CD4-positive, alpha-beta T cell treated with Interleukin-4 for 4 hours (primary cell): ENCODE data around the gene REV1.

ENCODE experiments used
- DNase-seq: peaks from one replicate; pipeline ENCODE4 v3.0.0-alpha.2; 2020

Gene REV1

DNA sequence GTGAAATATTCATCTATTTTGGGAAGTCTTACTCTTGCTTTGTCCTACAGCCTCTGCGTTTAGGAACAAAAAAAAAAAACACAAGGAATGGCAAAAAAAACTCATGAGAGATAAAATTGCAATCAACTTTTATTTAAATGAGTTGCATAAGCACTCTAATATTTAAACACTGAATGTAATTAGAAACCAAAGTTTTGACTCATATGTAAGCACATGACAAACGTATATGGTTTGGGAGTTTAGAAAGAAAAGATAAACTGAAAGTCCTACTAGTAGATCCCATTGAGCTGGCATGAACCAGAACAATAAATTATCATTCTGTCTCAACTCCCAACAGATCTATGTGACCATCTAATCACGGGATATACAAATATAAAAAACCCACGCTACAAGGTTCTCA is 44.8 kb downstream of the REV1 start:
- DNase-seq, result no peak

GRCh38 chr2:99444222-99444621 is 45.6 kb downstream of the REV1 start:
- DNase-seq, result no peak

GRCh38 chr2:99442837-99443236 is 47.0 kb downstream of the REV1 start:
- DNase-seq, result no peak

DNA sequence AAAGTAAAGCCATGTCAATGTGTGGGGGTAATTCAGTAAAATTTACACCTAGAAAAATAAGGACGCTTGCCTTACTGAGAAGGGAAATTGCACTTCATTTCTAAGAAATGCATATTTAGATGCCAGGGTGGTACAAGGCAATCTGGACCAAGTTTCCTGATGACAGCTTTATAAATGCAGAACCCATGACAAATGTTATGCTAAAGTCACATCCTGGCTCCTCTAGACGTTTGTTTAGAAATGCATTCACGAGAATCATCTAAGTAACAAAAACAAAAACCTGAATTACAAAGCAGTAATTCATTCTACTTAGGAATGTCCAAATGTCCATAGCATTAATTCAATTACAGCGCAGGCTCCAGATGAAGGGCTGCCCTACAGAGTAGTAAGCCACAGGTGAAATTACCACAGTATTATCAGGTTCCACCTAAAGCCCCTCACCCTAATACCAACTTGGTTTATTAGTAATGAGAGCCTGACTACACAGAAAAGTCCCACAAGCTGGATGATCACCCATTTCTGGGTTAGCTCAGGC is 49.8 kb downstream of the REV1 start:
- no peak for DNase-seq

- no peak for DNase-seq
Observed at GRCh38 chr2:99436874-99437273, 52.9 kb downstream of the REV1 start.

DNA sequence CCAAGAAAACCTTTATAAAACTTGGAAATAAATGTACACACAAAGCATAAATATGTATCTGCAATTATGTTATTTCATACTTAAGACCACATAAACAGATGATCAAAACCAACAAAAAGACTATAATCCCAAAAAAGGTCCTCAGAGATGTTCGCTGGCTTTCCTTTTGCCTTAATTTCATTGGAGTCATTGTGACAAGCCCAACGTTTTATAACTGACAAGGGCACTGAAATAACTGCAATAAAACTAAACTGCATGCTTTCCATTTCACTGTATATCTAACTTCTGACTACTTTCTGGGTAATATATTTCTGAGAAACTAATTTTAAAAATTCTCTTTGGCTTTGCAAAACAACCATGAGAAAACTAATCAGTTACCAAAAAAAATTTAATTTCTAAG is 56.5 kb downstream of the REV1 start:
- DNase-seq, result no peak

DNA sequence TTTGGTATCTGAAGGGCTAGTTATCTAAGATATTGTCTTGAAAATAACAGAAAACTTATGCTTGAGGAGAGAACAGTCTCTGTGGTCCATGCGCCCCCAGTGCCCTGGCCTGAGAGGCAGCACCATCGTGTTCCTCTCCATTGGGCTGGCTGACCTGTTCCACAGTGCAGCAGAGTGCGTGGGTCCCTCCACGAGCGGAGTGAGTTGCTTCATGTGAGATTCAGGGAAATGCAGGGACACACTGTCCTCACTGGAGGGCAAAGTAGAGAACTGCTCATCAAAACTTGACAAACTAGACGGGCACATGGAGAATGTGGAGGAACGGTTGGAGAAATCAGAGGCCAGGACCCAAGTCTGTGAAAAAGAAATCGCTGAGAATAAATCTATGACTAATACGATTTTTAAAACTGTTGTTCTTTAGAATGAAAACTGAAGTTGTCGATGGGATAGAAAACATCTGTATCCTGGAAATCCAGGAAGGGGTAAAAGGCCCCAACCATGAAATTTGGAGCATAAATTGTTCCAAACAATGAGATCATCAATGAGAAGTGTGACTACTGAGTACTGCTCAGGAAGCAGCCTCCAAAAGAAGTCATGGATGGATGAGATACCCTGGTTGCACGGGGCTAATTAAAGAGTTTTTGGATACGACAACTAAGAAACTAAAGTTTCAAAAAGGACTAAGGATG is 58.1 kb downstream of the REV1 start:
- DNase-seq, result no peak

GRCh38 chr2:99430614-99431291 is 59.1 kb downstream of the REV1 start:
- DNase-seq, result no peak

DNA sequence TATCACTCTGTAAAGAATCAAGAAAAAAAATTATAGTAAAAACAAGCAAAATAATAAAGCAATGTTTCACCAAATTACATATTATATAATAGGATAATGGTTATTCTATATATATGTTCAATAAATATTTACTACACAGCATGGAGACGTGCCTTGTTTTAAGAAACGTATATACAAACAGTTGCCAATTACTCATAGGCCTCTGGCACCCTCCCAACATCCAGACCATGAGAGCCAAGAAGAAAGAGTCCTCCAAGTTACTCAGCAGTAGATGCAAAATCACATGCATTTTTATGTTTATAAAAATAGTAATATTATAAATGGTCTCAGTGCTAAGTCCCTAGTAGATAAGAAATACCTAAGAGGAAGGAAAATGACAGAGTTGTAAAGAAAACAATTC is 64.8 kb downstream of the REV1 start:
- no peak for DNase-seq

GRCh38 chr2:99424371-99424770 is 65.4 kb downstream of the REV1 start:
- no peak for DNase-seq

DNA sequence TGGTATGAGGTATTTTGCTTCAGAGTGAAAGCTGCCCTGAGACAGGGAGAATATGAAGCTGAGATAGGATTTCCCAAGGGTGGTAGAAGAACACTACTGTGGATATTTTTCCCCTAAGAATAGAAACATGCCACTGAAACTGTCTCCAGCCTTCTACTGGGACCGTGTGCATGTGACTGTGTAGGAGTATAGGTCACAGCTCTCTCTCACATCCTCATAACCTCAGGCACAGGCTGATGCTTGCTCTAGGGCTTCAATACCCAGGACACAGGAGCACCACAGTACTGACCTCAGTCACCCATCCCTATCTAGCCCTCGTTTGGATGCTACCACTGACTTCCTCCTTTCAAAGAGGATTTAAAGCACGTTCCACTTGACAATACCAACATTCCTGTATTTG is 67.2 kb downstream of the REV1 start:
- no peak for DNase-seq

DNA sequence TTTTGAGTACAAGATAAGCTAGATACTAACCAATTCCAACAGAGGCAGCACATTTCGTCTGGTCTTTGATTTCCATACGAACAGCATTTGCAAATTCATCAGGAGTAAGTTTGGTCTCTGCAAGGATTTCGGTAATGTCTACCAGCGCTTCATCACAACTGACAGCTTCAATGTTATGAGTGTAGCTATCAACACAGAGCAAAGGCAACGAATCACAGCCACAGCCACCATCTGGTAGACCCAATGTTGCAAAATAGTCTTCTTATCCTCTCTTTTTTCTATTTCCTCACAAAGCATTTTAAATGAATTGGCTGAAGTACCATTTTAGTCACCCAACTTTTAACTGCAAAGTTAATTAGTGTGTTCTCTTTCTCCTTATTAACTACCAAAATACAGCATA is 68.3 kb downstream of the REV1 start:
- no peak for DNase-seq

DNA sequence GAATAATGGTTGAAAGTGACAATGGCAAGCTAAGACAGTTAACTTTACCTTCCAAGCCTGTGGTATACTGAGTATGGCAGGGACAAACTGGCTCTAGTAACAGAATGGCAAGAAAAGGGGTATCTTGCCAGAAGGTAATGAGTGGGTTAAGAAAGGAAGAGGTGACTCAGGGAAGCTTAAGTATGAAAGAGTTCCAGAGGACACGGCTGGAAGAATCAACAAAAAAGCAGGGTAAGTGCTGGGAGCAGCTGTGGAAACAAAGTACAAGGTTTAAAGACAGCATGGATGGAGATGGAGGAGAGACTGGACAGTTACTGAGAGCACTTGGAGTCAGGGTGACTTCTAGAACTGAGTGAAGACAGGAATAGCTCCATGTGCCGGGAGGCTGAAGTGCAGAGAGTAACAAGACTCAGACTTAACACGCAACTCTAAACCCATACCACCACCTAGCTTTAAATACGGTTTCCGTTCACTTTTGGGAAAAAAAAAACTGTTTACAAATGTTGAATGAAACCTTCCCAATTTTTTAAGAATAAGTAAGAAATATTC is 69.0 kb downstream of the REV1 start:
- DNase-seq, result no peak

DNA sequence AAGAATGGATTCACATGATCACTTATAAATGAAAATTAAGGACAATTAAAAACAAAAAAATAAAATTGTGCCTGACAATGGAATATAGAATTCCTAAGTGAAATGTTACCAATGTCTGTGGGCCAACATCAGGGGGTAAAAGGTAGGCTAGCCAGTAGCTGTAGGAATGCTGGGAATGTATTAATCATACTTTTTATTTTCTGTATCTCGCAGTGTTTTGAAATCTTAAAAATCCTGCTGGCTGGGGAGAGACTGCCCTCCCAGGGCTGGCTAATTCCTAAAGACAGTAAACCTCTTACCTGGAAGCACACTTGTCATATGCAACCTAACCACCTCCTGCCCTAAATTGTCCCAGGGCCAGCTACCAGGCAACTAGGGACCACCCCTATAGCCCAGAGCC is 69.8 kb downstream of the REV1 start:
- no peak for DNase-seq

- DNase-seq, result no peak
Observed at GRCh38 chr2:99417396-99417795, 72.4 kb downstream of the REV1 start.

GRCh38 chr2:99414566-99414965 is 75.3 kb downstream of the REV1 start:
- no peak for DNase-seq

- no peak for DNase-seq
Observed at GRCh38 chr2:99410276-99410675, 79.5 kb downstream of the REV1 start.

DNA sequence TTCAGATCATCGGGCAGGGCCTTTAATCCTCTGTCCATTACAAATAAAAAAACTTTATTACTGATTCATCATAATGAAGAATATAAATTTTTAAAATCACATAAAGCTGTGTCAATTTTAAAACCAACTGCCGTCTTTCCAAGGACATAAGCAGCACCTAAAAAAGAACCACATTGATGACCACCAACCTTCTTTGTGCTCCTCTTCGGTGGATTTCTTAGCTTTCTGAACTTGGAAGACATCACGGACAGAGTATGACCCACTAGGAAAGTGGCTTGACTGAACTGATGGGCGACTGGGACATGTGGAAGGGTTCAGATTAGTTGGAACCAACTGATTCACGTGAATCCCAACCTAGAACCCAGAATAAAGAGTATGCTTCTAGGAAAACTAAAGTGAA is 83.7 kb downstream of the REV1 start:
- no peak for DNase-seq

- no peak for DNase-seq
Observed at GRCh38 chr2:99404797-99405669, 84.8 kb downstream of the REV1 start.

DNA sequence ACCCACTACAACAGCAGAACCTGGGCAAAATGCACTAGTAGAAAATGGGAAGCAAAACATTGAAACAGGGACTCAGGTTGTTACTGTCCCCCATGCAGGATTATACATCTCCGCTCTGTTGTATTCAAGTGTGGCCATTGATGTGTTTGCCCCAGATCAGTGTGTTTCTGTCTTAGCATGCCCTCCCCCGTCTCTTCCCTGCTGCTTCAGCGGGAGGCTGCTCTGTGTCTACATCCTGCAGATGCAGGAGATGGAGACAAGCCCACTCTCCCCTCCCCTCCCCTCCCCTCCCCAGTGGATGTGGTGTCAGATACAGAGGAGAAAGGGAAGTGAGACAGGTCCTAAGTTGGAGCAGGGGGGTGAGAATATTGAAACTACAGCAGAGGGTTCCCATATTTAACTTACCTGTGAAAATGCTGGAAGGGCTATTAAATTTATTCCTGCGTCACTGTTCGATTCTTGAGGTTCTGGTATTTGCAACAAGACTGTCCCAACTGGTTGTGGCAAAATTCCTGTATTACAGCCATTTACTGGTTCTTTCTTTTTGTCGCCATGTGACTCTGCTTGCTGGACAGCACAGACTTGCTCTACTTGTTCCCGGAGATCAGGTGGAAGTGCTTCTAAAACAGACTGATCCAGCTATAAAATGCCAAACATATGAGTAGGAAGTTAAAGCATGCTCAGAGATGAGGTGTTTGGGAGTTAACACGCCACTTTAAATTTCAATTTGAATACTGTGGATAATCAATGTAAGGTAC is 85.6 kb downstream of the REV1 start:
- no peak for DNase-seq

GRCh38 chr2:99403524-99403923 is 86.3 kb downstream of the REV1 start:
- no peak for DNase-seq

DNA sequence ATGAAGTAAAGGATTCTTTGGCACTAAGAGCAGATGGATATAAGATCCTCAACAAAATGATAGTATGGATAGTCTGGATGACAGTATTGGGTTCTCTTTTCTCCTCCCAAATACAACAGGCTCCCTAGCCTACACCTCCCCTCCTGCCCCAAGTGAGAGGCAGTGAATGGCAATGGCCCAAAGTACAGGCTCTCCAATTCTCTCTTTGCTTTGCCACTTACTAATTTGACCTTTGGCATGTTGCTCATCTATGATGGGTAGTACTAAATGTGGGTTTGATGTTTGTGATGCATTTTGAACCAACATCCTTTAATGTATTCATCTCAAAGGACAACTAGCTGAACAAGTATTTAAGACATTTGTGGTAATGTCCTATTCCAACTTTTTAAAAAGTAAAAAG is 86.7 kb downstream of the REV1 start:
- no peak for DNase-seq

DNA sequence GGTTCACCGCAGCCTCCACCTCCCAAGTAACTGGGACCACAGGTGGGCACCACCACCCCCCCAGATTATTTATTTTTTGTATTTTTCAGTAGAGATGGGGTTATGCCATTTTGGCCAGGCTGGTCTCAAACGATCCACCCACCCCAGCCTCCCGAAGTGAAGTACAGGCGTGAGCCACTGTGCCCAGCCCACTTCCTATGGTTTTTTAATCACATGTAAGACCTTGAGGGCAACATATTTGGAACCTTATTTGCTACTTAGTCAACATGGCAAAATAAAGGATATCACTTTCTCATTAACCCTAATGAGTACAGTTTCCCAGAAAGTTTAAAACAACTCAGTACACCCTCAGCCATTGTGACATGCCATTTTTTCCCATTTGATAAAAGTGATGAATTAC is 88.0 kb downstream of the REV1 start:
- DNase-seq, result no peak
